GM23248 (cell line): ENCODE measurements around the gene USP32. TPM values are rescaled to one million over a fixed set of nuclear protein-coding genes. Genes with fewer than 3 reads are reported as not detected.

ENCODE experiments used
- DNase-seq: peaks from one replicate; pipeline ENCODE4 v3.0.0-alpha.2; 2015
- H2AFZ ChIP-seq: fragments of 200-600 bp; sonication (generic); 2 replicates; pipeline ENCODE4 v1.6.1; 2016; ENCODE audit warnings: antibody characterized with exemption
- H3F3A ChIP-seq: fragments of 200-600 bp; sonication (generic); 2 replicates; pipeline ENCODE4 v1.6.1; 2016; ENCODE audit warnings: mild to moderate bottlenecking, antibody characterized with exemption, mixed run types; ENCODE audit not compliant: insufficient read depth
- H3K27ac ChIP-seq: fragments of 200-600 bp; sonication (generic); 2 replicates; pipeline ENCODE4 v1.5.1; 2016; ENCODE audit warnings: mild to moderate bottlenecking
- H3K27me3 ChIP-seq: fragments of 200-600 bp; sonication (generic); replicated peaks from 2 replicates; pipeline ENCODE4 v1.6.1; 2016; ENCODE audit warnings: mild to moderate bottlenecking; ENCODE audit not compliant: insufficient read depth
- H3K36me3 ChIP-seq: fragments of 200-600 bp; sonication (generic); 2 replicates; pipeline ENCODE4 v1.6.1; 2016; ENCODE audit warnings: low read depth, mild to moderate bottlenecking
- H3K4me1 ChIP-seq: fragments of 200-600 bp; sonication (generic); 2 replicates; pipeline ENCODE4 v1.6.1; 2016; ENCODE audit warnings: mild to moderate bottlenecking; ENCODE audit not compliant: insufficient read depth
- H3K4me2 ChIP-seq: fragments of 200-600 bp; sonication (generic); one replicate; pipeline ENCODE4 v1.6.1; 2016; ENCODE audit warnings: mild to moderate bottlenecking; ENCODE audit not compliant: unreplicated experiment
- H3K4me3 ChIP-seq: fragments of 200-600 bp; sonication (generic); 2 replicates; pipeline ENCODE4 v1.5.1; 2016; ENCODE audit warnings: mild to moderate bottlenecking
- H3K79me2 ChIP-seq: fragments of 200-600 bp; sonication (generic); 2 replicates; pipeline ENCODE4 v1.6.1; 2016; ENCODE audit warnings: mild to moderate bottlenecking; ENCODE audit not compliant: insufficient read depth
- H3K9ac ChIP-seq: fragments of 200-600 bp; sonication (generic); 2 replicates; pipeline ENCODE4 v1.6.1; 2016; ENCODE audit warnings: mild to moderate bottlenecking
- H3K9me2 ChIP-seq: fragments of 200-600 bp; sonication (generic); 2 replicates; pipeline ENCODE4 v1.6.1; 2016; ENCODE audit warnings: mixed run types, mild to moderate bottlenecking, moderate library complexity; ENCODE audit not compliant: insufficient read depth
- H3K9me3 ChIP-seq: fragments of 200-600 bp; sonication (generic); one replicate; pipeline ENCODE4 v1.6.1; 2017; ENCODE audit warnings: low read depth
- H4K20me1 ChIP-seq: fragments of 200-600 bp; sonication (generic); 2 replicates; pipeline ENCODE4 v1.6.0; 2016; ENCODE audit not compliant: insufficient read depth
- EZH2 ChIP-seq: fragments of 200-600 bp; sonication (generic); IDR thresholded peaks from 2 replicates; pipeline ENCODE4 v1.6.1; 2018; ENCODE audit warnings: antibody characterized with exemption, mild to moderate bottlenecking; ENCODE audit not compliant: insufficient read depth, poor library complexity, severe bottlenecking
- EZH2phosphoT487 ChIP-seq: fragments of 200-600 bp; sonication (generic); IDR thresholded peaks from 2 replicates; pipeline ENCODE4 v1.6.1; 2018; ENCODE audit warnings: antibody characterized with exemption, moderate library complexity, mild to moderate bottlenecking, low read depth; ENCODE audit not compliant: insufficient read depth
- WGBS, 2 experiments: methylation state at CpG; one replicate each; pipeline ENCODE4 v1.1.6; 2015 to 2017; ENCODE audit warnings: low lambda C conversion rate in 2 of 2, low coverage in 1 of 2; ENCODE audit errors: missing lambda C conversion rate in 2 of 2; 5-methylcytosine and 5-hydroxymethylcytosine counted together
- in situ Hi-C: fragments of 300-500 bp; cut with MboI; formaldehyde crosslinking; loops from 2 replicates; pipeline ENCODE4 v1.15.0; 2020
- polyA plus RNA-seq: library from polyadenylated mRNA; unstranded; fragments of >200 nt; fragmentation: Nextera tagmentation; extraction: Ambion mirVana; gene quantifications from 2 replicates; pipeline ENCODE4 v1.2.1, GENCODE V29; 2016
- total RNA-seq: library from RNA; depleted of rRNA; stranded (reverse); fragments of >200 nt; shearing (Covaris generic); gene quantifications from 2 replicates; pipeline ENCODE4 v1.2.3, GENCODE V29; 2014

The USP32 gene
- total and polyA plus RNA-seq, 2 experiments from 2014 or later: 14.0 to 33.9 TPM

DNA sequence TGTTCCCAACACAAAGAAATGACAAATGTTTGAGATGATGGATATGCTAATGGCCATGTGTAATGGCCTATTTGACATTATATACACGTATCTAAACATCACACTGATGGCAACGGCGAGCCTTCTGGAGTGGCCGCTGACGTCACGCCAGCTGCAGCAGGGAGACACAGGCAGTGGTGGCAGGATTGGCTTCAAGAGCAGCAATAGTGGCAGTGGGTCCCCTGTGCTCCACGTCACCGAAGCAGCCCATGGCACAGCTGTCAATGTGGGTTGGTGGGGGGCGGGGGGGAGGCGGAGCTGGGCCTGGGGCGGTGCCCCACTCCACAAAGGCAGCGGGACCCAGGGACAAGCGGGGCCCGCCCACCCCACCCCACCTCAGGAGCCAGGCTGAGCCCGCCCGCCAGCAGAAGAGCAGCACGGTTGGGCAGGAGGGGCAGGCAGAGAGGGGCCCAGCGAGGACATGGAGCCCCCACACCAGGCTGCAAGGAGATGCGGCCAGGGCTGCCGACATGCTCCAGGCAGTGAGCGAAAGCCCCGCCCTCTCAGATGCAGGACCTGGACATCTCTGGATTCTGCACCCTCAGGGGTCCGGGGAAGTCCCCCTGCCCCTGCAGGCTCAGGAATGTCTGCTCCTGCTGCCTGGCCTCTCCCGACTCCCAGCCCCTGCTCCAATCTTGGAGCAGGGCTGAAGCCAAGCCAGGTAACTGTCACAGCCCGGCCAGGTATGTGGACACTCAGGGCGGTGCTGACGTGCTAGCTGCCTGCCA is 64.6 kb downstream of the USP32 start:
- no peak for TF ChIP-seq EZH2
- TF ChIP-seq EZH2phosphoT487: no peak
- no peaks in the 10 kb centered on the region for H3K9me2 ChIP-seq
- no peak overlapping the region for H3K4me3 ChIP-seq
- H3K9me3 ChIP-seq: no peaks in the 10 kb centered on the region
- no peaks in the 10 kb centered on the region for H3K27me3 ChIP-seq
- H3K4me1 ChIP-seq: no peaks in the 10 kb centered on the region
- H3K4me2 ChIP-seq: no peak overlapping the region
- in situ Hi-C loops: no loop called here
- 92 to 95% methylated on average over 18 to 26 of the region's 27 CpGs for WGBS, 2 experiments
- no peak overlapping the region for H3K27ac ChIP-seq
- DNase-seq: no peak
- no peaks in the 10 kb centered on the region for H3F3A ChIP-seq
- peaks cover 89% of the 10 kb centered on the region for H3K79me2 ChIP-seq
- no peaks in the 10 kb centered on the region for H4K20me1 ChIP-seq
- H3K9ac ChIP-seq: no peak overlapping the region
- H3K36me3 ChIP-seq: no peaks in the 10 kb centered on the region
- no peak overlapping the region for H2AFZ ChIP-seq

DNA sequence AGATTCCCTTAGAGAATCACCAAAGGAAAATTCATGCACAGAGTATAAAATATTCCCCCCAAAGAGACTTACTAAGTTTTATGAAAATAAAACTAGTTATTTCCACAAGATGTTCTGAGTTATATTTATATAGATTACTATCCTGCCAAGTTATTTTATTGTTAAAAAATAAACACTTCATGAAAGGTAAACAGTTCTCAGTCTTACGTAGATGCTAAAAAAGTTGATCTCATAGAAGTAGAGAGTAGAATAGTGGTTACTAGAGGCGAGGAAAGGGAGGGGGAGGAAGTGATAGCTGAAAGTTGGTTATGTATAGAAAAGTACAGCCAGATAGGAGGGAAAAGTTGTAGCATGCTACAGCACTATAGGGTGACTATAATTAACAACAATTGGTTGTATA is 65.2 kb downstream of the USP32 start:
- Histone ChIP-seq H2AFZ (no peak overlapping the region), H3K4me2 (no peak overlapping the region), H3K4me1 (no peaks in the 10 kb centered on the region), H3K9ac (no peak overlapping the region), H3K27ac (no peak overlapping the region), H3K9me3 (no peaks in the 10 kb centered on the region), H3K36me3 (no peaks in the 10 kb centered on the region), H3K4me3 (no peak overlapping the region), H3K79me2 (peaks cover 89% of the 10 kb centered on the region), H3F3A (no peaks in the 10 kb centered on the region), H4K20me1 (no peaks in the 10 kb centered on the region), H3K9me2 (no peaks in the 10 kb centered on the region), H3K27me3 (no peaks in the 10 kb centered on the region)
- DNase-seq: no peak
- in situ Hi-C loops: no loop called here
- TF ChIP-seq EZH2: no peak
- WGBS, 2 experiments: 97% methylated on average over 2 of the region's 2 CpGs

DNA sequence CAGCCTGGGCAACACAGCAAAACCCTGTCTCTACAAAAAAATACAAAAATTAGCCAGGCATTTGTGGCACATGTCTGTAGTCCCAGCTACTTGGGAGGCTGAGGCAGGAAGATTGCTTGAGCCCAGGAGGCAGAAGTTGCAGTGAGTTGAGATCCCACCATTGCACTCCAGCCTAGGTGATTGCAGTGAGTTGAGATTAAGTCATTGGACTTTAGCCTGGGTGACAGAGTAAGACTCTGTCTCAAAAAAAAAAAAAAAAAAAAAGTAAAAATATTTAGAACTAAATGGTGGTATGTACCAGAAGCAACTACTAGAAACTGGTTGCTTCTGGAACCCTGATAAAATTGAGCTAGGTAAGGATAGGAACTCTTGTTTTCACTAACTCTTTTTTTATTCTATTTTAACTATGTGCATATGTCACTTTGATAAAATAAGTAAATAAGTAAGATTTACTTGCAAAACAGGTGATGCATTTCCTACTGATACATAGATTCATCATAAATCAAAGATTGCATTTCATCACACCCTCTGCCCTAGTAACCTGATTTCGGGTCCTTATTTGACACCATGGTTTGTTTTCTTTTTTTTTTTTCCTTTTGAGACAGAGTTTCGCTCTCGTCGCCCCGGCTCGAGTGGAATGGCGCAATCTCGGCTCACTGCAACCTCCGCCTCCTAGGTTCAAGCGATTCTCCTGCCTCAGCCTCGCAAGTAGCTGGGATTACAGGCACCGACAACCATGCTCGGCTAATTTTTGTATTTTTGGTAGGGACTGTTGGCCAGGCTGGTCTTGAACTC is 66.0 kb downstream of the USP32 start:
- Histone ChIP-seq H3K36me3 (no peaks in the 10 kb centered on the region), H3K9ac (no peak overlapping the region), H4K20me1 (peaks cover 6% of the 10 kb centered on the region; the same call in 1 of the 2 replicates), H3K9me3 (no peaks in the 10 kb centered on the region), H3K9me2 (no peaks in the 10 kb centered on the region), H3K27me3 (no peaks in the 10 kb centered on the region), H3F3A (no peaks in the 10 kb centered on the region), H3K4me2 (no peak overlapping the region), H3K4me1 (no peaks in the 10 kb centered on the region), H3K27ac (no peak overlapping the region), H2AFZ (no peak overlapping the region), H3K4me3 (no peak overlapping the region), H3K79me2 (peaks cover 90% of the 10 kb centered on the region)
- 94 to 97% methylated on average over 13 of the region's 13 CpGs for WGBS, 2 experiments
- no peak for DNase-seq
- TF ChIP-seq EZH2phosphoT487: no peak
- TF ChIP-seq EZH2: no peak
- in situ Hi-C loops: no loop called here

DNA sequence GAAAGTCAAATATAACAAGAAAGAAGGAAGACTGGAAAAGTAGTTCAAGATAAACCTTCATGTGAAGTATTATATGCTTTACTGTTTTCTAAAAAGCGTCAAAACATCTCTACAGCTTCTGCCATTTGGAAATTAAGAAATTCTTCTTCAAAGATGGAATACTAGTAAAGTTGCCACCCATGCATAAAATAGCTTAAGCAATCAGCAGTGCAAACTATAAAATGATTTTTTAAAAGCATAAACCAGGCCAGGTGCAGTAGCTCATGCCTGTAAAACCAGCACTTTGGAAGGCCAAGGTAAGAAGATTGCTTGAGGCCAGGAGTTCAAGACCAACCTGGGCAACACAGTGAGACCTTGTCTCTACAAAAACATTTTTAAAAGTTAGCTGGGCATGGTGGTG is 68.2 kb downstream of the USP32 start:
- Histone ChIP-seq H3K9me3 (no peaks in the 10 kb centered on the region), H3K9me2 (no peaks in the 10 kb centered on the region), H3K79me2 (peaks cover 94% of the 10 kb centered on the region), H3K4me3 (no peak overlapping the region), H3K4me2 (no peak overlapping the region), H2AFZ (no peak overlapping the region), H3K27ac (no peak overlapping the region), H3K36me3 (no peaks in the 10 kb centered on the region), H3K9ac (no peak overlapping the region), H3K4me1 (no peaks in the 10 kb centered on the region), H3K27me3 (no peaks in the 10 kb centered on the region), H4K20me1 (peaks cover 9% of the 10 kb centered on the region; the same call in 1 of the 2 replicates), H3F3A (no peaks in the 10 kb centered on the region)
- DNase-seq: no peak
- in situ Hi-C loops: no loop called here
- WGBS, 2 experiments: 65 to 85% methylated on average over 1 of the region's 1 CpG
- TF ChIP-seq EZH2 (no peak), EZH2phosphoT487 (no peak)
